Stimulated activated CD8-positive, alpha-beta memory T cell treated with anti-CD3 and anti-CD28 coated beads, Interleukin-15, amount 100 ng/mL, for 1 hour (primary cell): Measurements from ENCODE around the gene COX8A.

Source experiments
- DNase-seq: peaks from one replicate; pipeline ENCODE4 v3.0.0-alpha.2; 2020; ENCODE audit warnings: low read depth

Gene COX8A

DNA sequence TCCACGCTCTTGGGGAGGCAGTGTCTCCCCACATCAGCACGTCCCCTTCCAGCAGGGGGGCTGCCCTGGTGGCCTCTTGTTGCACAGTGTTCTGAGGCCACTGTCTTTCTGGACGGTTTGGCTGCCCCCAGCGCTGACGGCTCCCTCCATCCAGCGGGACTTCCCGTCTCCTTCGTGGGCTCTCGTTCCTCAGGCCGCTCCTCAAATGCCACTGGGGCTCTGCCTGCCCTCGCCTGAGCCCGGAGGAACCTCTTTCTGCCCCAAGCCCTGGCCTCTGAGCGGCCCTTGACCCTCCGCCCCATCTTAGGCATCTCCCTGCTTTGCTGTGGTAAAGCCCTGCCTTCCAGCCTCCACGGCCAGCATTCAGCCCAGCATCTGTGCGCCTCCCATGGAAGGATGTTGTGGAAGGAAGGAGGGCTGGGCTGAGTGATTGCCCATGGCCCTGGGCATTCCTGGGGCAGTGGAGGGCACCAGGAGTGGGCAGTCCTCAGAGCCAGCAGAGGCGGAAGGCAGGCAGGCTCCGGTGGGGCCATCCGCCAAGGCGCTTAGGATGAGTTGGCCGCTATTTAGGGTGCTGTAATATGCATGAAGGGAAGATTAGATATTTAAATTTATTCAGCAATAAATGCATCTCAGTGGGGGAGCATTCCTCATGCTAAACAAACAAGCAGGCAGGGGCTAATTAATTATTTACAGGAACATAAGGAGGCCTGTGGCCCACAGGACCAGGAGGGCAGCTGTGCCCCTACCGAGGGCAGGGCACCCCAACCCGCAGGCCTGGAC lies 29.6 kb downstream of the COX8A start:
- no peak for DNase-seq

DNA sequence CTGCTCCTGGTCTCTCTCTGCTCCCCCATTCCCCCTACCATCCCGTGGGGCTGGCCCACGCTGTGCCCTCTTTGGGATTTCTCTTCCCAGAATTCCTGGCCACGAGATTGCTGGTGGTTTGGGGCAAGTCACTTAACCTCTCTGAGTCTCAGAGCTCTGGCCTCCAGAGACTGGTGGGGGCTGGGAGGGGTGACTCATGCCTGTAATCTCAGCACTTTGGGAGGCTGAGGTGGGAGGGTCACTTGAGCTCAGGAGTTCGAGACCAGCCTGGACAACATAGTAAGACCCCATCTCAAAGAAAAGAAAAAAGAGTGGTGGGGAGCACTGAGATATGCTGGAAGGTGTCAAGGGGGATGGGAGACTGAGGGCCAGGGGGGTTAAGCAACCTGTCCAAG lies 30.2 kb downstream of the COX8A start:
- no peak for DNase-seq

DNA sequence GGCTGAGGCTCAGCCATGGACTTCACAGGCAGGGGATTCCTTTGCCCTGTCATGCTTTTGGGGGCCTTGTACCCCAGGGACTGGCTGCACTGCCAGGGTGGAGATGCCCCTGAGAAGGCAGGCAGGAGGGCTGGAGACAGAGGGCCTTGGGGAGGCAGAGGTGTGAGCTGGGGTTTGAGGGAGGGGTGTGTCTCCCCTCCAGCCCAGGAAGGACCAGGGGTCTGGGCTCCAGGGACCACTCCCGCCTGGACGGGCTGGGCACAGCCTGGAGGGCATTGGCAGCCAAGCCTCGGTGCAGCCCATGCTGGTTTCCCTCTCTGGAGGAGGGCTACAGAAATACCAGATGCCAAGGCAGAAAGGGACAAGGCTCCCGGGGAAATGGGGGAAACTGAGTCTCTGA lies 31.3 kb downstream of the COX8A start:
- DNase-seq, result no peak

DNA sequence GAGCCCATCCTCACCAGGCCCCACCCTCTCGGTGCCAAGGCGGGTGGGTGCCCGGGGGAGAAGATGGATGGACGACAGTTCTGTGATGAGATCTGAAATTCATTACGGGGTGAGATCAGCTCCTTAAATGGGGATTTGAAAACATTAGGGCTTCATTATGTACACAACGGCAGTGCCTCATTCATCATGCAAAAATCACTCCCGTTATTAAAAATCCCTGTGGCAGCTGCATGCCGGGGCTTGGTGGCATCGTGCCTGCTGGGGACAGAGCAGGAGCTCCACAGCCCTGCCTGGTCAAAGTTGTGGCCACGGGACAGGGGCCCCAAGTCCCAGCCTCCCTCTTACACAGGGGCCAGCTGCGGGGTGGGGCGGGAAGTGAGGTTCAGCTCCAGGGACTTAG lies 32.0 kb downstream of the COX8A start:
- DNase-seq, result no peak

DNA sequence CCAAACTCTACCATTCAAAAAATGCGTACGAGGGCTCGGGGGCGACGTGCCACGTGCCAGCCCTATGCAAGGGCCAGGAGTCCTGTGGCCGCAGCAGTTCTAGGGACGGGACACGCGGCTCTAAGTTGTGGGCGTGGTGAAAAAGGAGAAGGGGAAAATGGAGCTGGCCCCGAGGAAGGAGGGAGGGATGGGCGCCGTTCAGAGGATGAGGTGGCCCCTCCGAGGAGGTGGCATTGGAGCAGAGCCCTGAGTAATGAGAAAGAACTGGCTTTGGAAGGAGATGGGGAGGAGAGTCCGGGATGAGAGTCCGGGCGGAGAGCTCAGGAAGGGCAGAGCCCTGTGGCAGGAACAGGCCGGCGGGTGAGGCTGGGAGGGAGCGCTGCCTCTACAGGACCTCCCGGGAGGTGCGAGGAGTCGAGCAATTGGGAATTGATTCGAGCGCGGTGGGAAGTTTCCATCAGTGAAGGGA lies 32.8 kb downstream of the COX8A start:
- DNase-seq, result no peak

DNA sequence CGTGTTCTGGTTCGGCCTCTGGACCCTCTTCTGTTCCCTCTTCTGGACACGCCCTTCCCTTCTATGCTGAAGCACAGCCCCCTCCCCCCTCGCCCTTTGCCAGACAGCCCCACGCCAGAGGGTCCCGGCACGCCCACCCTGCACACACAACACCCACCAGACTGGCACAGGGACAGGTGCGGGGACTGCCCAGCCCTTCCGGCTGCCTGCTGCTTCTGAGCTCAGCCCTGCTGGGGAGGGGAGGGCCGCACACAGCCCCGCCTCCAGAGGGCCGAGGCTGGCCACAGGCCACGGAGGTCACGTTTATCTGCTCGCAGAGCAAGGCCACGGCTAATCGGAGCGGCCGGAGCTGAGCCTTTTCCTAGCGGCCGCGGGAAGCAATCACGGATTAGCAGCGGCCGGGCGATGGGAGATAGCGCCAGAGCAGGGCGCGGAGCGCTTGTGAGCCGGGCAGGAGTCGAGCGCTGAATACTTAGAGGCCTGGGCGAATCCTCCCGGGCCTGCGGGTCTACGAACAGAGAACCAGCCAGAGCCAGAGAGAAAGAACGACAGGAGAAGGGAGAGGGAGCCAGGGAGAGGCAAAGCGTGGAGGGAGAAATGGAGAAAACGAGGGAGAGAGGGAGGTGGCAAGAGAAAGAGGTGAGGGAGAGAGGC lies 33.3 kb downstream of the COX8A start:
- DNase-seq, result no peak

DNA sequence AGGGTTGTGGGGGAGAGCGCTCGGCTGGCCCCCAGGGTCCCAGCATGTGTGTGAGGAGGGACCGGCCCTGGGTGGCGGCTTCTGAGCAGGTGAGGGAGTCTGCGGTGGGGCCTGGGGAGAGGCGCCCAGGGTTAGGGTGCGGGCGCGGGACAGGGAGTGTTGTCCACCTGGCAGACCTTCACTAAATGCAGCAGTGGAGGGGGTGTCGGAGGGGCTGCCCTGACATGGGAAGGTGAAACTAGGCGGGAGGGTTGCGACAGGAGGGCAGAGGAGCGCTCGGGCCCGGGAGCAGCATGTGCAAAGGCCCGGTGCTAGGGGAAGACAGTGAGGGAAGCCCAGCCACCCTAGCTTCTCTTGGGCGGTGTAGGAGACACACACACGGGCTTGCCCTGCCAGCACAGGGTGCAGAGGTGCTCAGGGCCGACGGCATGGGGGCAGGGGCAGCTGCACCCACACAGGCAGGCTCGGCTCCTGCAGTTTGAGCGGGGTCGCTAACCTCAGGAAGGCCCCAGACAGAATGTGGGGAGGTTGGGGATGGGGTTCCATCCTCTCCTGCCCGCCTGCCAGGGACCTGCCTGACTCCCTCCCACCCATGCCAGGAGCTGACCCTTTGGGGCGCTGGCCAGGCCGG lies 34.0 kb downstream of the COX8A start:
- no peak for DNase-seq

DNA sequence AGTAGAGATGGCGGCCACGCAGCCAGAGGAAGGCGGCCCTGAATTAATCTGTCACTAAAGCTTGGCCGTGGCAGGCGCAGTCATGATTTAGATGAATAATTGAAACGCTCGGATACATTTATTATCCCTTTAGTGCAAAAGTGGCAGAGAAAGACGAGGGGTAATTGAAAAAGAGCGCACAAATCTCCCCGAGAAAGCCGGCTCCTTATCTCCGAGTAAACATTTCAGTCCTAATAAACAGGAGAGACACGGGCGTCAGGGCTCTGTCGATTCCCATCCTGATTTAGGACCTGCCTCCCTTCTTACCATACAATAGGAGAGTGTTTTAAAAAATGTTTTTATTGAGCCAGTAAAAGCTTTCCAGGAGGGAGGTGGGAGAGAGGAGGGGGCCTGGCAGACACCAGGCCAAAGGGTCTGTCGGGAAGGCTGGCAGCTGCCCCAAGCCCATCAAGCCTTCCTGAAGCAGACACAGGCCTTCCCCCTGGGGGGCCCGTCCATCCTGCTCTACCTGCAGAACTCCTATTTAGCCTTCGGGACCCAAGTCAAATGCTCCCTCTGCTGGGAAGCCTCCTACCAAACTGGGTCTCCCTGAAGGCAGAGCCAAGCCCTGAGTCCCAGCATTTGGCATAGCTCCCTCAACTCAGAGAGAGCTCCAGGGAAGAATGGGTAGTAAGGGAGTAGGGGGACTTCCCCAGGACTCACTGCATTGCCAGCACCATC lies 34.7 kb downstream of the COX8A start:
- no peak for DNase-seq

DNA sequence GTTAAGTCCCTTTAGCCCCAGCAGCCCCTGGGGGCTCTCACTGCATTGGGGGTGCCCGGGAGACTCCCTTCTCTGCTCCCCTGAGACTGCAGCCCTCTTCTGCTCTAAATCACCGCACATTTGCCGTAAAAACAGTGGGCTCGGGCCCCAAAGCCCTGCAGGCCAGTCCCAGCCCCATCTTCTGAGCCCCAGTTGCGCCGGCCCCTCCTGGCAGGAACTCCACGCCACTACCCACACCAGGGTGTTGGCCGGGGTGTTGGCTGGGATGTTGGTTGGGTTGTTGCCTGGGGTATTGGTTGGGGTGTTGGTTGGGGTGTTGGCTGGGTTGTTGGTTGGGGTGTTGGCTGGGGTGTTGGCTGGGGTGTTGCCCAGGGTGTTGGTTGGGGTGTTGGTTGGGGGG lies 35.3 kb downstream of the COX8A start:
- DNase-seq, result no peak

DNA sequence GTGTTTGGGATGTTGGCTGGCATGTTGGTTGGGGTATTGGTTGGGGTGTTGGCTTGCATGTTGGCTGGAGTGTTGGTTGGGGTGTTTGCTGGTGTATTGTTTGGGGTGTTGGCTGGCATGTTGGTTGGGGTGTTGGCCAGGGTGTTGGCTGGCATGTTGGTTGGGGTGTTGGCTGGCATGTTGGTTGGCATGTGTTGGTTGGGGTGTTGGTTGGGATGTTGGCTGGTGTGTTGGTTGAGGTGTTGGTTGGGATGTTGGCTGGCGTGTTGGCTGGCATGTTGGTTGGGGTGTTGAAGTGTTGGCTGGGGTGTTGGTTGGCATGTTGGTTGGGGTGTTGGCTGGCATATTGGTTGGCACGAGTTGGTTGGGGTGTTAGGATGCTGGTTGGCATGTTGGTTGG lies 36.4 kb downstream of the COX8A start:
- DNase-seq, result no peak

DNA sequence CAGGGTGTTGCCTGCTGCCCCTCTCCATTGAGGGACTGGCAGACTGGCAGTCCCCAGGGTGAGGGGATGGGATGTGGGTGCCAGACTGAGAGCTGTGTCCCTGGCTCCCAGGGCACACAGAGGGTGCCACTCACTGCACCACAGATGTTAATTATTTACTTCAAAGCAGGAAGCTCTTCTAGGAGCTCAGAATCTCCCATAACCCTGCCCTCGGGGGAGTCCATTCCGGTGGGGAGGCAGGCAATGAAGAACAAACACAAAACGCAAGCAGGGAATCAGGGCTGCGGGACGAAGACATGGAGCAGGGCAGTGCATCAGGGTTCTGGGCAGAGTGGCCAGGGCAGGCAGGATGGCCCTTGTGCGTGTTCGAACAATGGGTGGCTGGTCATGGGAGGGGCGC lies 37.0 kb downstream of the COX8A start:
- no peak for DNase-seq

DNA sequence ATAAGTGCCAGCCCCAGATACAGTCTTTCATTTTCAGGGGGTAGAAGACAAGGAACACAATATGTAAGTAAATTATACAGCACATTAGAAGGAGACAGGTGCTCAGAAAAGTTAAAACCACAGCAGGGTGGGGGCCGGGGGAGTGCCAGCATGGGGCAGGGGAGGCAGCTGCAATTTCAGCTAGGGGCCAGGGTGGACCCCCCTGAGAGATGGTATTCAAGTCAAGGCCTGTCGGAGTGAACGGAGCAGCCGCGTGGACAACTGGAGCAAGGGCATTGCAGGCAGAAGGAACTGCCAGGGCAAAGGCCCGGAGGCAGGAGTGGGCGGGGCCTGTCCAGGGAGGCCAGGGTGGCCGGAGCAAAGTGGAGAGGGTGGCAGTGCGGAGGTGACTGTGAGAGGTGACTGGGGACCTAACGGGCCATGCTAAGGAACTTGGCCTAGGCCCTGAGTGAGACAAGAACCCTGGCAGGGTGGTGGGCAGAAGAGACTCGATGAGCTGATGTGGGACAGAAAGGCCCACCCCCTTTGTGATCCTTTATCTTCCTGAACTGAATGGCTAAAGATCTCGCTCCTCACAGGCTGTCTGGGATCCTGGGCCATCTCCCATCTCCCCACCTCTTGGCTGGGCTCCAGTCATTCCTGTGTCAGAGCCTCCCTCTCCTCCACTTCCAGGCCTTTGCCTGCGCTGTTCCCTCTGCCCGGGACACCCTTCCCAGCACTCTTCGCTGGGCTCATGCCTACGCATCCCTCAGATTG lies 38.9 kb downstream of the COX8A start:
- DNase-seq, result no peak

DNA sequence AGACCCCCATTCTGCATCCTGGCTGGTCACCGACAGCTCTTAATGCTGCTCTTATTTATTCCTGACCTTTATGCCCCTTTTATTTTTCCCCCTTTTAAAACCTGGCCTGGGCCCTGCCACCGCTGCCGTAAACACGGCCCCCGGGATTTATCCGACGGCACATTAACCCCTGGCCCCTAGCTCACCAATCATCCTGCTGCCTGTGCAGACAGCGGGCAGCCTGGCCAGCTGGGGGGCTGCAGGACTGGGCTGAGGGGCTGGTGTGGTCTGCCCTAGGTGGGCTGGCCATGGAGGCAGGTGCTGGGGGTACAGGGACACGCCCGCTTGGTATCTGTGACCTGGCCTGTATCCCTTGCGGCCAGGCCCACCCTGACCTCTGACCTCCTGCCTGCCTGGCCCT lies 39.9 kb downstream of the COX8A start:
- no peak for DNase-seq

DNA sequence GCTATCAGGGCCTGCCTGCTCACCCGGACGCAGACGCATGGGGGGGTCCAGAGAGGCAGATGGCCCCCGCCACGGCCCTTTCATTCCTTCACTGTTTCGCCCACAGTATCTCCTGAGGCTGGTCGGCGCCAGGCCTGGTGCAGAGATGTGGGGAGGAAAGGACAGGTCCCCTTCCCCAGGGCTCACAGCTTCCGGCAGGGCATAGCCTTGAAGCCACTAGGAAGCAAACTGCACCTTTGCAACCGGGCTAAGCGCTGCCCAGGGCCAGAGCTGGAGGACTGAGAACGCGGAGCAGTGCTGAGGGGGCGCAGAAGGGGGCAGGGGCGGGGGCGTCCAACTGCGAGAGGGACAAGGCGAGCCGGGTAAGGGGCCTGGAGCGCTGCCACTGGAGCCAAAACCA lies 41.1 kb downstream of the COX8A start:
- DNase-seq, result no peak

DNA sequence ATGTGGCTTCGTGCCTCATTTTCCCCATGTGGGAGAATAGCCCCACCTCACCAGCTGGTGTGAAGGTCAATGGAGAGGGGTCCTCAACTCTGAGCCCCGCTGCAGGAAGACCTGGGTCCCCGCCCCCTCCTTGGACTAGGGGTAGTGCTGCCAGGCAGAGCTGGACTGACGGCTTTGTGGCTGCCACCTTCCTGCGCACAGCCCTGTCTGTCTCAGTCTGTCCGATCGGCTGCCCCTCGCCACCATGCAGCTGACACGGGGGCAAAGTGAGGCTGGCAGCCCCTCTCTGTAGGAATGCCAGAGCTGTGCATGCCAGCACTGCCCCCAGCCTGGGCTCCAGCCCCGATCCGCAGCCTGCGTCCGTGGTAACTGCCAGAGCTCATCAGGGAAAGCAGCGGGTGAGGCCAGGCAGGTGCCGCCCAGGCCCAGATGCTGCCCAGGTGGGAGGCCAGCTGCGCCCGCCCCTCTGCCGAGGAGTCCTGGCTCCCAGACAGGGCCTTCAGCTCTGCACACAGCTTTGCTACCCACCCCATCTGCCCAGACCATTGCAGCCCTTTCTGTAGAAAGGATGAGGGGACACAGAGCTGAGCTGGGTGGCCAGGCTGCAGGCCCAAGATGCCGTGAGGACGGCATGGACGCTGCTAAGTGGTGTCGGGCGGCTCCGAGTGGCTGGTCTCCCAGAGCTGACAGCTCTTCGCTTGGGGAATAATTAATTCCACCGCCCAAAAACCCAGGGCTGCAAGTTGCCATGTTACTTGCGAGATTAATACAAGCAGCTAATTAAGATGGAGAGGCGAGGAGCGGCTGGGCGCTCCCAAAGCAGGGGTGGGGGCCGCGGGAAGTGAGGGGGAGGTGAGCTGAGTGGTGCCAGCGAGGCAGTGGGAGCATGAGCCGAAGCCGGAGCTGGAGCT lies 41.8 kb downstream of the COX8A start:
- DNase-seq, result no peak

DNA sequence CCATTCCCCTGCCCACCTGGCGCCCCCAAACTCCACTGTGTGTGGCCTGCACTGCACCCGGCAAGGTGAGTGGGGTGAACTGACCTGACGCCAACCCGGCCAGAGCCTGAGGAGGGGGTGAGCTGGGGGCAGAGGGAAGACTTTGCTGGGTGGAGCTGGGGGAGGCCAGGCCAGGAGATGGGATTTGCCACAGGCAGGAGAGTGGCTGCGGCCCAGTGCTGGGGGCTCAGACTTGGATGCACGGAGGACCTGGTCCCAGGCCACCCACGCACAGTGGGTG lies 43.5 kb downstream of the COX8A start:
- DNase-seq, result no peak

DNA sequence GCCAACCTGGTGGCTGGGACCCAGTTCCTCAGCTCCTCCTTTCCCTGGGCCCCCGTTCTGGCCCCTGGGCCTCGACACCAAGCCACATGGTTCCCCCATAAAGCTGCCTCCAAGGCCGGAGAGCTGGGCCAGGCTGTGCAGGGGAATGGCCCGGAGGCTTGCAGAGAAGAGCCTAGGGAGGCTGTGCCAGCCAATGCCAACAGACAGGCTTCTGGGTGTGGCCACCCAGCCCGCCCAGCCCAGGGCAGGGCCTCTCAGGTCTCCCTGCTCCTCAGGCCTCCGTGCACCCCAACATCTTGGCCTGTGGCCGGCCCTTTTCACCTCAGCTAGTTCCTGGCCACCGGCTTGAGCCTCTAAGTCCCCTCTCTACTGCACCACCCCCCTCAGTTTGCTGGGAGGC lies 43.9 kb downstream of the COX8A start:
- DNase-seq, result no peak

DNA sequence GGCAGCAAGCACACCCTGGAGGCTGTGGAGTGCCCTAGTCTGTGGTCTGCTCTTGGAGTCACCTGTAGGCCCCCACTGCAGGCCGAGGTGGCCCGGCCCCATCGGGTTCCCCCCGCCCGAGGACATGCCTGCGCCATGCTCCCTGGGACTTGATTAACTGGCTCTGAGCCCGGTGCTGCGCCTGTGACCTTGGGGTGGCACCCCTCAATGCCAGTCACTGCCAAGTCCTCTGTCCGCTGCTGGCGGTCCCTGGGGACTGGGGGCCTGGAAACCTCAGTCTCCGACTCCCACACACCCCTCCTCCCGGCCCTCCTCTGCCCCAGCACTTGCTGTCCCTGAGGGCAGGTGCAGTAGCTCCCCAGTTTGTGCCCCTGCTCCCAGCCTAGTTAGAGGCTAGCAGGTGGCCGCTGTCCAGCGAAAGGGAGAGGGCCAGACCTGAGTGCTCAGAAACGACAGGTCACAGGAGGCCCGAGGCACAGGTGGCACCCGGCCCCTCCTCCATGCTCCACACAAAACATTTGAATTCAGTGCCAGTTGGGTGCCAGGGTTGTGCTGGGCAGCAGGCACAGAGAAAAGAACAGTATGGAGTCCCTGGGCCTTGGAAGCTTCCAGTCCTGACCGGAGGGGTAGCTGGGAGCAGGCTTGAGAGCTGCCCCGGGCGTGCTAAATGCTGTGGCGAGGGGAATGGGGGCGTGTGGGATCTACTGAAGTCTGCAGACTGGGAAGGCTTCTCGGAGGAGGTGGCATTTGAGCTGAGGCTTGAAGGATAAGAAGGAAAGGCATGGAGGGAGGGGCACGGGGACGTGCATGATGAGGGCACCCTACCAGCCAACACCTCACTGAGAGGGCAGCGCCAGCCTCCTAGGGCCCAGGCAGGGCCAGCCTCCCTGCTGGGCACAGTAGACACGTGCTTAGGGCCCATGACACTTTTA lies 45.0 kb downstream of the COX8A start:
- no peak for DNase-seq

DNA sequence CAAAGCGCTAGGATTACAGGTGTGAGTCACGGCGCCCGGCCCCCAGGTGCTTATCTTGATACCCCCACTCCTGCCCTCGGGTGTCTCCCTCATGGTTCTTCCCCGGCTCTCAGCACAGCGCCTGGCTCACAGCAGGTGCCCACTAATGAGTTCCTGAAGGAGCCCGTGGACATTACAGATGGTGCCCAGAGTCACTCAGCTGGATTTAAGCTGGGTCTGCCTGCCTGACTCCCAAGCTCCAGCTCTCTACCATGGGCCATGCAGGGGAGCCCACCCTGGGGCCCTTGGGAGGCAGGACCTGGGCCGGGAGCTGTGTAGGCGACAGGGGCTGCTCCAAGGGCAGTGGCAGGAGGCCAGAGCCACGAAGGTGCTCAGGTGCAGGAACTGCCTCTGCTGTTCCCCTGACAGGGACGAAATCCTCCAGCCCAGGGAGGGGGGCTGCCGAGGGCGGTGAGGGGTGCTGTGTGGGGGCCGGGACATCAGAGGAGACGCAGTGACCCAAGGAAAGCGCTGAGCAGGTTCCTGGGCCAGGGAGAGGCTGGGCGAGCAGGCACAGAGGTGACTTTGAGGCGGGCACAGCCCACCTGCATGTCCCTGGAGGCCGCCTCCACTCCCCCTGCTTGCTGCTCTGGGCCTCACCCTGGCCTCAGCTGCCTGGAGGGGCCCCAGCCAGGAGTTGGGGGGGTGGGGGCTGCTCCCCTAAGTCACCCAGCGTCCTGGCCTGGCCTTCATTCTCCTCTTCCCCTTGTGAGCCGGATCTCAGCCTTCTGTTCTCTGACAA lies 46.7 kb downstream of the COX8A start:
- no peak for DNase-seq
